ENCODE measurements around the gene MSI2. TPM values are rescaled to one million over a fixed set of nuclear protein-coding genes. Genes with fewer than 3 reads are reported as not detected.

Gene MSI2
- total RNA-seq, 1 donor from 2014 or later, result 75.5 TPM

GRCh38 chr17:57288040-57288772 lies 31.9 kb downstream of the MSI2 start:
- no peak overlapping the region for H3K27ac Mint-ChIP-seq (ENCODE audit: unreplicated experiment)
- peaks cover 46% of the 10 kb centered on the region for H3K4me1 Mint-ChIP-seq (ENCODE audit: unreplicated experiment)

GRCh38 chr17:57288773-57289121 lies 32.4 kb downstream of the MSI2 start:
- Mint-ChIP-seq H3K27me3 (ENCODE audit: unreplicated experiment) (no peaks in the 10 kb centered on the region), H3K9me3 (ENCODE audit: unreplicated experiment) (no peaks in the 10 kb centered on the region)
- no peak for TF ChIP-seq CTCF (IDR thresholded peaks at IDR 0.05)

More at GRCh38 chr17:57288040-57288772, 31.9 kb downstream of the MSI2 start:
- peaks cover 8% of the 10 kb centered on the region for H3K36me3 Mint-ChIP-seq (ENCODE audit: unreplicated experiment)
- no peaks in the 10 kb centered on the region for H3K9me3 Mint-ChIP-seq (ENCODE audit: unreplicated experiment)
- H3K27me3 Mint-ChIP-seq (ENCODE audit: unreplicated experiment), result no peaks in the 10 kb centered on the region
- no peak for DNase-seq (ENCODE audit: extremely low spot score, unreplicated experiment)
- no peak overlapping the region for H3K4me3 Mint-ChIP-seq (ENCODE audit: unreplicated experiment)
- TF ChIP-seq CTCF (IDR thresholded peaks at IDR 0.05), result no peak

GRCh38 chr17:57289130-57289529 lies 32.8 kb downstream of the MSI2 start:
- peaks cover 48% of the 10 kb centered on the region for H3K4me1 Mint-ChIP-seq (ENCODE audit: unreplicated experiment)
- no peak for TF ChIP-seq CTCF (IDR thresholded peaks at IDR 0.05)
- H3K9me3 Mint-ChIP-seq (ENCODE audit: unreplicated experiment), result no peaks in the 10 kb centered on the region
- H3K4me3 Mint-ChIP-seq (ENCODE audit: unreplicated experiment), result no peak overlapping the region
- H3K27me3 Mint-ChIP-seq (ENCODE audit: unreplicated experiment), result no peaks in the 10 kb centered on the region
- peaks cover 7% of the 10 kb centered on the region for H3K36me3 Mint-ChIP-seq (ENCODE audit: unreplicated experiment)
- no peak for DNase-seq (ENCODE audit: extremely low spot score, unreplicated experiment)
- no peak overlapping the region for H3K27ac Mint-ChIP-seq (ENCODE audit: unreplicated experiment)

More at GRCh38 chr17:57288773-57289121, 32.4 kb downstream of the MSI2 start:
- no peak overlapping the region for H3K27ac Mint-ChIP-seq (ENCODE audit: unreplicated experiment)
- no peak overlapping the region for H3K4me3 Mint-ChIP-seq (ENCODE audit: unreplicated experiment)
- peaks cover 6% of the 10 kb centered on the region for H3K36me3 Mint-ChIP-seq (ENCODE audit: unreplicated experiment)
- no peak for DNase-seq (ENCODE audit: extremely low spot score, unreplicated experiment)
- peaks cover 45% of the 10 kb centered on the region for H3K4me1 Mint-ChIP-seq (ENCODE audit: unreplicated experiment)

- Mint-ChIP-seq H3K36me3 (ENCODE audit: unreplicated experiment) (peaks cover 8% of the 10 kb centered on the region), H3K9me3 (ENCODE audit: unreplicated experiment) (no peaks in the 10 kb centered on the region), H3K4me1 (ENCODE audit: unreplicated experiment) (peaks cover 50% of the 10 kb centered on the region), H3K27ac (ENCODE audit: unreplicated experiment) (no peak overlapping the region), H3K27me3 (ENCODE audit: unreplicated experiment) (no peaks in the 10 kb centered on the region), H3K4me3 (ENCODE audit: unreplicated experiment) (no peak overlapping the region)
- no peak for TF ChIP-seq CTCF (IDR thresholded peaks at IDR 0.05)
- DNase-seq (ENCODE audit: extremely low spot score, unreplicated experiment), result no peak
Measured at GRCh38 chr17:57289613-57290012, 33.3 kb downstream of the MSI2 start.

- Mint-ChIP-seq H3K36me3 (ENCODE audit: unreplicated experiment) (peaks cover 8% of the 10 kb centered on the region), H3K9me3 (ENCODE audit: unreplicated experiment) (no peaks in the 10 kb centered on the region), H3K27ac (ENCODE audit: unreplicated experiment) (no peak overlapping the region), H3K4me3 (ENCODE audit: unreplicated experiment) (no peak overlapping the region), H3K27me3 (ENCODE audit: unreplicated experiment) (no peaks in the 10 kb centered on the region), H3K4me1 (ENCODE audit: unreplicated experiment) (peaks cover 49% of the 10 kb centered on the region)
- no peak for TF ChIP-seq CTCF (IDR thresholded peaks at IDR 0.05)
- DNase-seq (ENCODE audit: extremely low spot score, unreplicated experiment), result no peak
Measured at GRCh38 chr17:57290981-57291380, 34.7 kb downstream of the MSI2 start.

All from osteocyte (in vitro differentiated cells).